Muscle of back (tissue), 11 donors: ENCODE data around the gene EPHA5. TPM values are rescaled to one million over a fixed set of nuclear protein-coding genes. Genes with fewer than 3 reads are reported as not detected.
"Not testable (repeated sequence)": the region's sequence is repeated elsewhere in the genome, so short reads cannot be mapped to it uniquely, and the experiment has no call there.

Experiments
- DNase-seq, 3 donors: peaks; one replicate each; pipeline versions ENCODE4 v3.0.0 to v3.0.0-alpha.2; 2013
- polyA plus RNA-seq, 10 donors: library from polyadenylated mRNA; unstranded; fragments of 120-200 nt; gene quantifications; one replicate each; pipeline ENCODE4 v1.2.1, GENCODE V29; 2013; ENCODE audit not compliant: insufficient read length in 10 of 10

The EPHA5 gene
- polyA plus RNA-seq, 10 donors: 0.24 to 0.73 (median 0.40) TPM

- peak in 1 of 3 donors; percentile 14 for DNase-seq
These were observed 286.5 kb downstream of the EPHA5 start for GRCh38 chr4:65383589-65384305.

DNA sequence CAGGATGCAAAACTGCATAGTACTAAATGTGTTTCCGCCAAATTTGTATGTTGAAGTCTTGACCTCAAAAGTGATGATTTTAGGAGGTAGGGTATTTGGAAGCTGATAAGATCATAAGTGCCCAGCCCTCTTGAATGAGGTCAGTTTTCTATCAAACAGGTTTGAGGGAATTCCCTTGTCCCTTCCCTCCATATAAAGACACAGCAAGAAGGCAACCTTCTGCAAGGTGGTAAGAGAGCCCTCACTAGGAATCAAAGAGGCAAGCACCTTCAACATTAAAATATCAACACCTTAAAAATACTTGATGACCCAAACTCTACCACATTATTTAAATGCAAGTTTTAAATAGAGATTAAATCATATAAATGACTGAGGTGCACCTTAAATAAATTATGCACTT lies 288.6 kb downstream of the EPHA5 start:
- DNase-seq: no peak

- DNase-seq: no peak
These were observed 299.6 kb downstream of the EPHA5 start for GRCh38 chr4:65370709-65371108.

DNA sequence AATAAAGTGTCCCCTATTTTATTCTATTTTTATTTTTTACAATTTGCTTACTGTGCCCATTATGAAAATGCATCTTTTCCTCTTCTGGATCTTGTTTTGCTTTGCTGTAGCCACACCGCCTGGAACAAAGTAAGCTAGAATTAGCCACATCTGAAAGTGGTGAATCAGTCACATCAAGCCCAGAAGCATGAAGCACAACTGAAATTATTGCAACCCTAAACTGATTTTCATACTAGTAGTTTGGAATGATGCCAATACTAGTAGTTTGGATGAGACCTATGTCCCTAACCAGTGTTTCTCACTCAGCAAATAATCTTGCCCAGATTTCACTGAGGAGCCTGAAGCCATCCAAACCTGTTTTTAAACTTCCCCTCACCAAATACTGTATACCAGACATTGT lies 303.0 kb downstream of the EPHA5 start:
- DNase-seq: peak in 1 of 3 donors; percentile 7

GRCh38 chr4:65358914-65359313 lies 311.4 kb downstream of the EPHA5 start:
- DNase-seq: no peak

DNA sequence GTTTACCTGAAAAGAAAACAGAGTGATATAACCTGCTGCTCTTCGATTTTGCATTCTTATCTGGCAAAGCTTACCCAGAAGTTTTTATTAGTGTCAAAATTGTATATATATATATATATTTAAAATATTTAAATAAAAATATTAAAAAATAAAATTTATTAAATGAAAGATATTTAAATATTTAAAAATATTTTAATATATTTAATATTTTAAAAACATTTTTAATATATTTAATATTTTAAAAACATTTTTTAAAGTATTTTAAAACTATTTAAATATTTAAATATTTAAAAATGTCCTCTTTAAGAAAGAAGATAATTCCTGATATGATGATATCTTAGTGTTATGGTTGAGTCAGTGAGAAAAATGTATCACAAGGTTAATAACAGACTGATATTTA lies 317.2 kb downstream of the EPHA5 start:
- no peak for DNase-seq

DNA sequence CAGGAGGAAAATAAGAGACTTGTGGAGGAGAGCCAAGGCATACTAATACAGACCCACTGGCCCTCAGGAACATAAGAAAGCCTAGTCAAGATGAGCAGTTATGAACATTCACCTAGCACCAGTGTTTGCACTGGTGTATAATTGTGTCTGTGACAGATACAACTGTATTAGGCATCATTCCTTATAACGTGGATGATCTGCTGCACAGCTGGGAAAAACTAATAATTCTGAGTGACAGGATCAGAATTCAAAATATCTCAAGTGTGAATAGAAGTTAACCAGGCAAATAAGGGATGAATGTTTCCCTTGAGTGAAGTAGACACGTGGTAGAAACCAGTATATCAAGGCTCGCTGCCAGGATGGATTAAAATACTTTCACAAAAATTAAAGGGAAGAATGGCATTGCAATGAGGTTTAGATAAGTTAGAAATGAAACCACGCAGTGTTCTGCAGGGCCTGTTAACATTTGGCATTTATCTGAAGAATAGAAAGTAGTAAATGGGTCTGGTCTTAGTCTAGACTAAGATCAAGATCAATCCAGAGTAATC lies 325.9 kb downstream of the EPHA5 start:
- DNase-seq: peak in 2 of 3 donors; percentile 1 to 5

GRCh38 chr4:65343342-65343741 lies 326.9 kb downstream of the EPHA5 start:
- DNase-seq: no peak

DNA sequence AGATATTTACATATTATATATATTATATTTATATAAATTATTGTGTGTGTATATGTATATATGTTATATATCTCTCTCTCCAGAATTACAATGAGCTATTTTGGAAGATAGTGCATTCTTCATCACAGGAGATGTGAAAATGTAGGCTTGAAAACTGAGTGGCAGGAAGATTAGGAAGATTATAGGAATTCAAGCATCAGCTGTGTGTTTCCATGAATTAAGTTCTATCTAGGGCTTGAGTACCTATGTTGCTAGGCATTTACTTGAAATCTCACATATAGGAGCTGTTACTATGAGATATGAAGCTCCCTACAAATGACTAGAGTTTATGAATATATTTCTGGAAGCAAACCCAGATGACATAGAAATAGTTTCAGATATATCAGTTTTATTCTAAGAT lies 328.7 kb downstream of the EPHA5 start:
- no peak for DNase-seq

DNA sequence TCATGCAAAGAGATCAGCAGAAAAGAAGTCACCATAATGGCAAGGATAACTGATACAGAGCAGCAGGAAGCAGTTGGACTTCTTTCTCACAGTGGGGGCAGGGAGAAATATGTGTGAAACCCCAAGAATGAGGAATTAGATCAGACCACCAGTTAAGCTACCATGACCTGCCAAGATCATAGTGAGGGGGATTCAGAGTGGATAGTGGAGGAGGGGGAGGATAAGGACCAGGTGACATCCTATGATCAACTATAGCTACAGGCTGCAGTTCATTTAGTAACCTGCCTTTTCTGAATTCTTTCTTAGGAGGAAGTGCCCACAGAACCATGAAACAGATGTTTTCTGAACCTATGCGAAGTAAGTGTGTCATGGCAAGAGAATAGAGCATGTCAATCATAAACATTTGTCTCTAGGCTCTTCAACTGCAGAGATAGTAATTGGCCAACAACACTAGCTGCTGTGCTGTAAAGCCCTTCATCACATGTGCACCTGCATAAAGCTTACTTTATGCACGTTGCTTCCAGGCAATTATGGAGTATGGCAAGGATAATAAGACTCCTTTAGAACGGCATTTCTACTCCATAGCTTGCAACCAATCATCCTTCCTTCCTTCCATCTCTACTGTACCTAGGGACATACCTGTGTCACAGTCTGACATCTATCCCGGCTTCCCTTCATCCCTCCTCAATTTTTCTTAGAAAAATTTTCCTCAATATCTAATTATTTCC lies 329.7 kb downstream of the EPHA5 start:
- DNase-seq: no peak

GRCh38 chr4:65337371-65337770 lies 332.9 kb downstream of the EPHA5 start:
- DNase-seq: no peak

DNA sequence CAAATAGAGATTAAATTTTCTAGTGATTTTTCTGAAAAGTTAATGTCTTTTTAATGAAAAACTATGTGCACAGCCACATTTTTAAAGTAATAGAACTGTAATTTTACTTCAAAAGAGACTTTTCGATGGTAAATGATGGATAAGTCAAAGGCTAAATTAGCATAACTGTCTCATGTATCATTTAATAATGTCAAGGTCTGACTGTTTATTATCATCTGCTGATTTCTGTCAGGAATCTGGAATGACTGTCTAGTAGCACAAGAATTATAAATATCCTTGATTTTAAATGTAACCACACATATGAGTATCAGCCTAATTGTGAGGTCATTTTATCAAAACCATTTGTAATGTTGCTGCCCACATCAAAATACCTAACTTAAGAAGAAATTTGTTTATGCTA lies 333.8 kb downstream of the EPHA5 start:
- DNase-seq: no peak

- DNase-seq: no peak
These were observed 353.8 kb downstream of the EPHA5 start for GRCh38 chr4:65316534-65316933.

DNA sequence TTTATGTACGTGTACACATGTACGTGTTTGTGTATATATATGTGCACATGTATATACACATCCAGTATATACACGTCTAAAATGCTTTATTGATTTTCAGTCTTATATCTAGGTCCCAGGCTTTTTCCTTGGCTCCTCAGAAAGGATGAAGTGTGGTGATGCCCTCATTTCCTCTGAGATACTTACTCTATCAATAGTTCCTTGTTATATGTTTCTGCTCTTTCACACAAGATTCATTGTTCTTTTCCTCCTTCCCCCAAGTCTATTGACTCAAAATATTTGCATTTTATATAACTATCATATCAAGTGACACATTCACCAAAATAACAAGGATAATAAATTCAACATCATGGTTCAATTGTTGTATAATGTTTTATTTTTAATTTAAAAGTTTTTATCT lies 359.2 kb downstream of the EPHA5 start:
- no peak for DNase-seq

DNA sequence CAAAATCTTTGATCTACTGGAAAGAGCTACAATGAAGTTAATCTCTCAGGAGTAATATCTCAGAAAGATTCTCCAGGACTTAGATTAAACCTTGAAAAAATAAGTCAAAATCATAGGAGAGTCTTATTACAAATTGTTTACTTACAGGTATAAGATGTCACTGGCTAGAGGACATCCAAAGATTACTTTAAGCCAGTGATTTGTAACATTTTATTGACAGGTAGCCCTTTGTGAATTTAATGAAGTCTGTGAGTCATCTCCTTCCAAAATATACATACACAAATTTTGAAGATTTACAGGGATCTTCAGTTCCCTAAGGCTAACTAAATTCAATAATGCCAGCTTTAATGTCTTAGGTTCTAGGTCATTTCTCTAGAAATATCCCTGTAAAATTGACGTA lies 359.7 kb downstream of the EPHA5 start:
- DNase-seq: no peak

DNA sequence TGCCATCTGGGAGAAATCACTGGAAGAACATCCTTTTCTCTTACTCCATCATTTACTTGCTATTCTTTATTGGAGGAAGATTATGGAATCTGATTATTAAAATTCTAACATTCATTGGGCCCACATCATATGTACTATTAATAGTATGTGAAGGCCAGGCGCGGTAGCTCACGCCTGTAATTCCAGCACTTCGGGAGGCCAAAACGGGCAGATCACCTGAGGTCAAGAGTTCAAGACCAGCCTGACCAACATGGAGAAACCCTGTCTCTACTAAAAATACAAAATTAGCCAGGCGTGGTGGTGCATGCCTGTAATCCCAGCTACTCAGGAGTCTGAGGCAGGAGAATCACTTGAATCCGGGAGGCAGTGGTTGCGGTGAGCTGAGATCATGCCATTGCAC lies 361.7 kb downstream of the EPHA5 start:
- DNase-seq: not testable (repeated sequence)

- DNase-seq: no peak
These were observed 368.1 kb downstream of the EPHA5 start for GRCh38 chr4:65302145-65302544.

- DNase-seq: no peak
These were observed 374.0 kb downstream of the EPHA5 start for GRCh38 chr4:65296246-65296645.

GRCh38 chr4:65287071-65287470 lies 383.2 kb downstream of the EPHA5 start:
- no peak for DNase-seq
